Spinal cord (tissue), 10 donors: ENCODE measurements around the gene EPB41L2. TPM values are rescaled to one million over a fixed set of nuclear protein-coding genes. Genes with fewer than 3 reads are reported as not detected.

Experiments used
- DNase-seq, 6 donors: peaks; one replicate each; pipeline versions ENCODE4 v3.0.0 to v3.0.0-alpha.2; 2013 to 2015; ENCODE audit warnings: low spot score in 6 of 6, low read depth in 4 of 6
- H3K27ac ChIP-seq: one replicate; pipeline ENCODE4 v1.5.1; 2013; ENCODE audit warnings: low read depth, low read length, control low read depth
- H3K27me3 ChIP-seq: one replicate; pipeline ENCODE4 v1.6.1; 2013; ENCODE audit warnings: low read length; ENCODE audit not compliant: control insufficient read depth, insufficient read depth
- H3K36me3 ChIP-seq: one replicate; pipeline ENCODE4 v1.6.1; 2013; ENCODE audit warnings: low read length; ENCODE audit not compliant: control insufficient read depth, insufficient read depth
- H3K4me1 ChIP-seq: one replicate; pipeline ENCODE4 v1.6.1; 2013; ENCODE audit warnings: low read length; ENCODE audit not compliant: control insufficient read depth, insufficient read depth
- H3K4me3 ChIP-seq: one replicate; pipeline ENCODE4 v1.5.1; 2013; ENCODE audit warnings: low read depth, low read length, control low read depth
- H3K9me3 ChIP-seq: one replicate; pipeline ENCODE4 v1.6.1; 2013; ENCODE audit warnings: low read length; ENCODE audit not compliant: control insufficient read depth, insufficient read depth
- WGBS: methylation state at CpG from one replicate; pipeline ENCODE4 v1.1.5; 2013; ENCODE audit warnings: missing lambda C conversion rate; ENCODE audit not compliant: insufficient coverage; 5-methylcytosine and 5-hydroxymethylcytosine counted together
- polyA plus RNA-seq, 2 donors: library from polyadenylated mRNA; unstranded; fragments of 120-200 nt; gene quantifications; one replicate each; pipeline ENCODE4 v1.2.1, GENCODE V29; 2013; ENCODE audit not compliant: insufficient read length in 2 of 2
- total RNA-seq, 2 donors: library from RNA; depleted of rRNA in 1 of 2; stranded (reverse); fragments of 120-200 nt in 1 of 2; fragments of >200 nt in 1 of 2; gene quantifications; one replicate each; pipeline versions ENCODE4 v1.2.3 to v1.2.4, GENCODE V29; 2013 to 2014
- donor health status: healthy.

EPB41L2 gene
- total and polyA plus RNA-seq, 4 donors = 122 to 311 (median 267) TPM

DNA sequence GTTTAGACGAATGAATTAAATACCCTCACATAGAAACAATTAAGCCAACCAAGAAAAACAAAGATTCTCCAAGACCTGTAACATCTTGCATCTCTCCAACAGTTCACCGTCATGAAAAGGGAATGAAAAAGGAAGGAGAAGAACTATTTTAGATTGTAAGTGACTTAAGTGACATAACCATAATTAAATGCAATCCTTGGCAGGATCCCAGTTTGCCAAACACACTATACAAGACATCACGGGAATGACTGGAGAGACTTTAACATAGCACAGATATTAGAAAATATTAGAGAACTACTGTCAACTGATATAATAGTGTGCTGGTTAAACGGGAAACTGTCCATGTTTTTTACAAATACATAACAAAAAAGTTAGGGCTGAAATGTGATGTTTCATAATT, 22.2 kb downstream of the EPB41L2 start:
- Histone ChIP-seq H3K36me3 (no peaks in the 10 kb centered on the region), H3K27ac (no peak overlapping the region), H3K4me1 (no peaks in the 10 kb centered on the region), H3K4me3 (no peak overlapping the region), H3K9me3 (no peaks in the 10 kb centered on the region), H3K27me3 (no peaks in the 10 kb centered on the region)
- no peak for DNase-seq
- WGBS = no CpG with 5 or more reads among the region's 4 CpGs

DNA sequence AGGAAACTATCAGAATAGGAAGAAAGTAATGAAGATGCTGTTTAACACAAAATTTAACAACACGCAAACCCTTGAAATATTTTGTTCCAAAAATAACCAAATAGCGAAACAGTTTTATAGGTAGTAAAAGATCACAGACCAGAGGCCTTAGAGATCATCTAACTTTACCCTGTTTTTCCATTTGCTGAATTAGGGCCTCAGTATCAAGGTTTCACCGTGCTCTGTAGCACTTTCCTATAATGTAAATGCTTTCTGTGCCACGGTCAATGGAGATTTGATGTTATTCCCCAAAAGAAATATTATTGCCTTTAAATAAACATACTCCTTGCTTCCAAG, 23.7 kb downstream of the EPB41L2 start:
- H3K36me3 ChIP-seq = no peaks in the 10 kb centered on the region
- peak overlapping the region; percentile 67 for H3K27ac ChIP-seq
- no peaks in the 10 kb centered on the region for H3K9me3 ChIP-seq
- no peaks in the 10 kb centered on the region for H3K4me1 ChIP-seq
- no peak for DNase-seq
- H3K4me3 ChIP-seq = no peak overlapping the region
- no peaks in the 10 kb centered on the region for H3K27me3 ChIP-seq
- WGBS = no CpG with 5 or more reads among the region's 4 CpGs

DNA sequence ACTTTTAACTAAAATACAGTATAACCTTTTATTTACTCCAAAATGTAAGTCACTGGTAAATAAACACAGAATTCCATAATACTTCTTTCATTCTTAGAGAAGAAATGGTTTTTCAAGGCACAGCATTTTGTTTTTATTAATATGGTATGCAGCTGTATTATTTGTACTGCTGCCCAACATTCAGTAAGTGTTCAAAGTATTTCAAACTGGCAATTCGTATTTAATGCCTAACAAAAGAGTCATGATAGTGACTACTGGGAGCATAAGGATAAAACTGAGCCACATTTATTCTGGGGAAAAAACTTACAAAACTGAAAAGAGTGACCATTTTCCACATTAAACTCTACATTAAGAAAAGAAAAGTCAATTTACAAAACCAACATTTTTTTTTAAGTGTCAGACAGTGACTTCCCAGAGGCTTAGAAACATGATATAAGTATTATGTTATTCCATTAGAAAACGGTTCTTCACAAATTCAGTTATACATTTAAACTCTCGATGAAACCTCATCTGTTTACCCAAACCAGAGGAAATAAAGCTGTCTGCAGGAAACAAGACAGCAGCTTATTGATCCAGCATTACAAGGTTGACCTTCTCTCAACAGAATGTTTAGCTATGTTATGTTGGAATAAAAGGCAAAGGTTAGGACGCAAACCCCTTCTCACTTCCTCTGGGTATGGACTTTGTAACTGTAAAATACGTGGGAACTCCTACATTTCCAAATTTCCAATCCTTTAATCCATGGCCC, 24.3 kb downstream of the EPB41L2 start:
- Histone ChIP-seq H3K27me3 (no peaks in the 10 kb centered on the region), H3K27ac (peak overlapping the region; percentile 67), H3K36me3 (no peaks in the 10 kb centered on the region), H3K4me1 (no peaks in the 10 kb centered on the region), H3K4me3 (no peak overlapping the region), H3K9me3 (no peaks in the 10 kb centered on the region)
- WGBS = no CpG with 5 or more reads among the region's 5 CpGs
- DNase-seq = no peak

GRCh38 chr6:131037194-131037897, 25.7 kb downstream of the EPB41L2 start:
- Histone ChIP-seq H3K4me1 (no peaks in the 10 kb centered on the region), H3K9me3 (no peaks in the 10 kb centered on the region), H3K4me3 (no peak overlapping the region), H3K27me3 (no peaks in the 10 kb centered on the region), H3K36me3 (no peaks in the 10 kb centered on the region), H3K27ac (no peak overlapping the region)
- 78% methylated on average over 5 of the region's 8 CpGs for WGBS
- no peak for DNase-seq

GRCh38 chr6:131036601-131037000, 26.4 kb downstream of the EPB41L2 start:
- Histone ChIP-seq H3K4me1 (no peaks in the 10 kb centered on the region), H3K4me3 (no peak overlapping the region), H3K27me3 (no peaks in the 10 kb centered on the region), H3K36me3 (no peaks in the 10 kb centered on the region), H3K27ac (no peak overlapping the region), H3K9me3 (no peaks in the 10 kb centered on the region)
- no peak for DNase-seq
- 80% methylated on average over 1 of the region's 2 CpGs for WGBS

DNA sequence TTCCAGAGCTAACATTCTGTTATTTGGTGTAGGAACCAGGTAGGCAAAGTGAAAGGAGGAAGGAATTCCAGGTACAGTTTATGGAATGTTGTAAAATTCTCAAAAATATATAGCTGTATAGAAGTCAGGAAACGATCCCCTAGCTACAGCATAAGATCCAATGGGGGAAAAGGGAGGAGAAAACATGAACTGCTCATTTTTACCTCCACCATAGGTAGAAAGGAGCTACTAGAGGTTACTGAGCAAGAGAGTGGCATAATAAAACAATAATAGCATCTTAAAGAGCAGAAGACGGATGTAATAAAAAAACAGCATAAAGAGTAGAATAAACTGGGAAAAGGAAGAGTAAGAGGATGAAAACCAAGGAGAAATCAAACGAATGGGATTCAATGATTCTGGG, 26.9 kb downstream of the EPB41L2 start:
- no peaks in the 10 kb centered on the region for H3K36me3 ChIP-seq
- no peaks in the 10 kb centered on the region for H3K4me1 ChIP-seq
- H3K9me3 ChIP-seq = no peaks in the 10 kb centered on the region
- no peak overlapping the region for H3K4me3 ChIP-seq
- no peak overlapping the region for H3K27ac ChIP-seq
- H3K27me3 ChIP-seq = no peaks in the 10 kb centered on the region
- WGBS = no CpG with 5 or more reads among the region's 3 CpGs
- no peak for DNase-seq

GRCh38 chr6:131035582-131035981, 27.5 kb downstream of the EPB41L2 start:
- Histone ChIP-seq H3K9me3 (no peaks in the 10 kb centered on the region), H3K27me3 (no peaks in the 10 kb centered on the region), H3K27ac (no peak overlapping the region), H3K4me1 (peaks cover 4% of the 10 kb centered on the region), H3K36me3 (no peaks in the 10 kb centered on the region), H3K4me3 (no peak overlapping the region)
- DNase-seq = no peak
- no CpG with 5 or more reads among the region's 1 CpG for WGBS

DNA sequence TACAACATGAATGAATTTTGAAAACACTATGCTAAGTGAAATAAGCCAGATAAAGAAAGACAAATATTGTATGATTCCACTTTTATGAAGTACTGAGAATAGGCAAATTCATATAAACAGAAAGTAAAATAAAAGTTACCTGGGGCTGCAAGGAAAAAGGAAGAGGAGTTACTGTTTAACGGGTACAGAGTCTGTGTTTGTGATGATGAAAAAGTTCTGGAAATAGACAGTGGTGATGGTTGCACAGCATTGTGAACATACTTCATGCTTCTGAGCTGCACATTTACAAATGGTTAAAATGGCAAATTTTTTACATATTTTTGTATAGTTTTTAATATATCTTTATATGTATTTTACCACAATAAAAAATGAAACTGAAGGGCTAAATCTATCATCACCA, 29.4 kb downstream of the EPB41L2 start:
- Histone ChIP-seq H3K9me3 (no peaks in the 10 kb centered on the region), H3K36me3 (no peaks in the 10 kb centered on the region), H3K4me1 (peaks cover 8% of the 10 kb centered on the region), H3K27ac (no peak overlapping the region), H3K27me3 (no peaks in the 10 kb centered on the region), H3K4me3 (no peak overlapping the region)
- no CpG with 5 or more reads among the region's 1 CpG for WGBS
- no peak for DNase-seq

DNA sequence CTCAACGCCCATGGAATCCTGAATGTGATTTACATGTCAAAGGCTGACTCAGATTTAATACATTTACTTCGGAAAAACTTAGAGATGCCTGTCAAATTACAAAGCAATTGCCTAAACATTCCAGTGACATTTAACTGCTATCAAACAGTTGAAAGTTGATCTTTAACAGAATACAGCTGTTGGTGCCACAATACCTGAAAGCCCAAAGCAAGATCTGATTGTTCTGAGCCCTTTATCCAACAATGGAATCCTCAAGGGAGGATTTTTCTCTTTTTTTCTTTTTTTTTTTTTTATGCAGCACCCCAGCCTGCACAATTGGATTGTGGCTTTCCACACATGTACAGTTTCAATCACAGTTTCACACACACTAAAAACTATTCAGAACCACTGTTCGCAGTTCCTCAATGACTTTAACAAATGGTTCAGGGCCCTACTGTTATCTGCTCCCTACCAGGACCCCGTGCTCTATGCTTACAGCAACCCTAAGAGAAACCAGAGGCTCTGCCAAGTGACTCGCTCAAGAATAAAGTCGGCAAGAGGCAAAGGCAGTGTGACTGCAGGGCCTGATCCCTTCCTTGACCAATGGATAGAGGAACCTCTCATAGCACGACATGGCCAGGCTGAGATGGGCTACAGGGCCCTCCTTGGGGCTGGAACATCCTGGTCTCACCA, 33.3 kb downstream of the EPB41L2 start:
- DNase-seq = peak in 1 of 6 donors; percentile 27
- Histone ChIP-seq H3K36me3 (no peaks in the 10 kb centered on the region), H3K9me3 (no peaks in the 10 kb centered on the region), H3K4me3 (no peak overlapping the region), H3K27me3 (no peaks in the 10 kb centered on the region), H3K4me1 (peaks cover 8% of the 10 kb centered on the region), H3K27ac (no peak overlapping the region)
- 47% methylated on average over 5 of the region's 7 CpGs for WGBS
